ENCODE data around the gene WNT11. TPM values are rescaled to one million over a fixed set of nuclear protein-coding genes. Genes with fewer than 3 reads are reported as not detected.

WNT11 gene
- total RNA-seq, 2 experiments from 2014 or later = 0.20 TPM; not detected in 1

DNA sequence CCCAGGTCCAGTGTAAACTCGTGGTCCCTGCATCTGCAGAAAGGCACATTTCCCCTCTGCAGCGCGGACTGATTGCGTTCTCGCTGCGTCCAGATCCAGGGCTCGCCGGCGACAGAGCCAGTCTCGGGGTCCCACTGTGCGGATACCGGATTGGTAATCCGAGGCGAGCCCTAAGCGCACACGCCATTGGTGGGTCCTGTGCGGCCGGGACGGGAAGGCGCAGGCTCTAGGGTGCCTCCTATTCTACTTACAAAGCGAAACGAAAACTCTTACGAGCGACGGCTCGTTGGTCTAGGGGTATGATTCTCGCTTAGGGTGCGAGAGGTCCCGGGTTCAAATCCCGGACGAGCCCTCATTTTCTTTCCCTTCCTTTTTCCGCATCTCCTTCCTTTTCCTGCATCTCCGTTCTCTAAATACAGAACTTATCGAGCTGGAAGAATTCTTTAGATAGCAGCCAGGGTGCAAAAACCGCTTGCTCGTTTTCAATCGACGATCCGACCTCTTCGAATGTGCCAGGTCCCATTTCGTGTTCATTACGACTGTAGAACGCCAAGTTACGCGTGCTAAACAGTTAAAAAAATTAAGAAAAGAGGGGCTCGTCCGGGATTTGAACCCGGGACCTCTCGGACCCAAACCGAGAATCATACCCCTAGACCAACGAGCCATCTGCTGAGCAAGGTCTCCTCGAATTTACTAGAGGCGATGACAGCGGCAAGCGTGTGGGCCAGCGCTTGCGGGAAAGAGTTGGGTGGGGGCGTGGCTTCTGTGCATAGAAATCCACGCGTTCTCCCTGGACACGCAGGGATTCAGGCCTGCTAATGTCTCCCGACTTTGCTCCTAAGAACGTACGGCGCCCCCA lies 29.2 kb upstream of the WNT11 start:
- CTCF ChIA-PET = interaction anchor here (1.0 to 5.3 kb wide), 3 partner anchors 10 to 207 kb away, joined by 3 to 66 read pairs (median 3); no protein-coding TSS in a partner anchor
- Mint-ChIP-seq H3K4me3 (peak overlapping the region; percentile 88), H3K4me1 (peaks cover 51% of the 10 kb centered on the region), H3K9me3 (no peaks in the 10 kb centered on the region), H3K36me3 (ENCODE audit: low read depth) (peaks cover 5% of the 10 kb centered on the region), H3K27ac (peak overlapping the region; percentile 88), H3K27me3 (peaks cover 35% of the 10 kb centered on the region)
- peak; percentile 93 for DNase-seq
- POLR2A ChIA-PET = interaction anchor here (0.8 to 3.0 kb wide), 7 partner anchors 9 to 87 kb away, joined by 3 to 24 read pairs (median 3); no protein-coding TSS in a partner anchor

DNA sequence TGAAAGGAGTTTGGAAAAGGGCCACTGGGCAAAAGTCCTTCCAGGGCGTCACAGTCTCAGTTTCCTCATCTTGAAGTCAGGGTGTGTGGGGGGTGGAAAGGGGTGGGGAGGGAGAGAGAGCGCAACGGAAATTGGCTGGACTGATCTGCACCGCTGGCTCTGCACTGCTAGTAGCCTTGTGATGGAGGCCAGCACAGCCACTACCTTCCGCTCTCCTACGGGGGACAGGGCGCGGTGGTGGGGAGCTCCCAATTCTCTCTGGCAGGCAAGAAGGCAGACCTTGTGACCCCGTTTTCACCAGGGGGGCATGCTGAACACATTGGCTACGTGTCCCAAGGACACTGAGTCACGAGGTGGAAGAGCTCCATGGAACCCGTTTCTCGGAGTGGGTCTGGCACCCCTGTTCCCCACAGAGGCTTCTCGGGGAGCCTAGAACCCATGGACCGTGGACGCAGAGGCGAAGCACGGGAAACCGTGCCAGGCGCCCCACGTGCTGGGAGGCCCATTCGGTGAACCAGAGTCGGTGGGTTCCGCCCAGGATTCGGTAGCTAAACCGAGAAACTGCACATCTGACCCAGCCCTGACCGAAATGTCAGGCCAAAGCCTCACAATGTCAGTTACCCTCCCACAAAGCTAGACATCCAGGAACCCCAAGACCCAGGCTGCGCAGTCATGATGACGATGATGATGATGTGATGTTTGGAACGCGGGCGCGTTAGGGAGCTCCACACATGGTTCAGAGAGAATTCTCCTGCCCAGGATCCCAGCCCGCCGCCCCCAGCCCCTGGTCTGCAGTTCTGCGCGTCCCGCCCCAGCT lies 28.3 kb upstream of the WNT11 start:
- Mint-ChIP-seq H3K27ac (peak overlapping the region; percentile 88), H3K4me3 (peak overlapping the region; percentile 88), H3K9me3 (no peaks in the 10 kb centered on the region), H3K4me1 (peaks cover 51% of the 10 kb centered on the region), H3K27me3 (peaks cover 34% of the 10 kb centered on the region), H3K36me3 (ENCODE audit: low read depth) (peaks cover 5% of the 10 kb centered on the region)
- DNase-seq = peak; percentile 43
- POLR2A ChIA-PET = interaction anchor here (0.8 to 3.0 kb wide), 6 partner anchors 8 to 88 kb away, joined by 3 to 24 read pairs (median 4); no protein-coding TSS in a partner anchor
- CTCF ChIA-PET = interaction anchor here (1.0 to 5.3 kb wide), 3 partner anchors 9 to 208 kb away, joined by 3 to 66 read pairs (median 3); no protein-coding TSS in a partner anchor

DNA sequence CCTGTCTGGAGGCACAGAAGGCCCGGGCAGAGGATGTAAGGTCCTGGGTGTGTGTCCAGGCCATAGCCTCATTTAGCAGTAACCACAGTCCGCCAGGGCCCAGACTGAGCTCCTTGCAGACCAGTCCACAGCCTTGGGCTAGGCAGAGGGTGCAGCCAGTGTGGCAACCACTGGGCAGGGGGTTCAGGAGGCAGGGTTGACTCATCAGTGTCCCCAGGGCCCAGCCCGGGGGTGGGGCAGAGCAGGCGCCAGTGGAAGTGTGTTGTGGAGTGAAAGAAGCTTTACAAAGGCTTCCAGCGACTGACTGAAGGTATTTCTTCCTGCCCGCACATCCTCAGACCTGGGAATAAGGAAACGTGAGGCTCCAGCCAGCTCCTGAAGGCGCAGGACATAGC lies 27.7 kb upstream of the WNT11 start:
- H3K27ac Mint-ChIP-seq = no peak overlapping the region
- H3K36me3 Mint-ChIP-seq (ENCODE audit: low read depth) = peaks cover 5% of the 10 kb centered on the region
- H3K4me1 Mint-ChIP-seq = peaks cover 51% of the 10 kb centered on the region
- no peaks in the 10 kb centered on the region for H3K9me3 Mint-ChIP-seq
- peaks cover 36% of the 10 kb centered on the region for H3K27me3 Mint-ChIP-seq
- POLR2A ChIA-PET = interaction anchor here (1.3 to 3.0 kb wide), 3 partner anchors 10 to 88 kb away, joined by 5 to 24 read pairs (median 12); no protein-coding TSS in a partner anchor
- CTCF ChIA-PET = interaction anchor here (1.1 to 5.3 kb wide), 2 partner anchors 26 to 208 kb away, joined by 3 to 66 read pairs; no protein-coding TSS in a partner anchor
- DNase-seq = peak; percentile 18
- no peak overlapping the region for H3K4me3 Mint-ChIP-seq

DNA sequence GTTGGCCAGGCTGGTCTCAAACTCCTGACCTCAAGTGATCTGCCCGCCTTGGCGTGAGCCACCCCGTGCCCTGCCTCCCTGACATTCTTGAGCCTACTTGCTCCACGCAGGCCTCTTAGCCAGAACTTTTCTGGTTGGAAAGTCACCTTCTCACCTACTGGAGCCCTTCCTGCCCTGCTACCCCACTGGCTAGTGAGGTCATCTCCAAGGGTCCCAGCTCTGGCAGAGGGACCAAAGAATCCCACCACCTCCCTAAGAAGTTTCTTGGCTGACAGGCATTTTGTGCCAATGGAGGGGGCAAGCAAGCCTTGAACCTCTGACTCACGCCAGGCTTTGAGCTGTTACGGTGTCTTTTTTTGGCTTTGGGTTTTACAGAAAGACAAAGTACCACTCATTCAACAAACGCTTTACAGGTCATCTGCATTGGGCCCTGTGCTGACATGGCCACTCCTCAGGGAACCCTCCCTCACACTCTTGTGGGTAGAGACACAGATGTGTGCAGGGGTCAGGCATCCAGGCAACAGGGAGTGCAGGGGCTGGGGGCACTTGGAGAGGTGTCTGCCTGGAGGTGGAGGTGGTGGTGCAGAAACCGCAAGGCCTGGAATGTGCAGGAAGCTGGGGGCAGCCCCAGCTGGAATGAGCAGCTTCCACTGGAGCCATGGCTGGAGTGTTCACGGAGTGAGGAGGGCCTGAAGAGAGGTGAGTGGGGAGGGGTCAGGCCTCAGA lies 27.1 kb upstream of the WNT11 start:
- POLR2A ChIA-PET = interaction anchor here (1.3 to 3.0 kb wide), 3 partner anchors 9 to 89 kb away, joined by 5 to 24 read pairs (median 12); no protein-coding TSS in a partner anchor
- Mint-ChIP-seq H3K27me3 (peaks cover 39% of the 10 kb centered on the region), H3K27ac (peak overlapping the region; percentile 3), H3K4me3 (peak overlapping the region; percentile 38), H3K9me3 (no peaks in the 10 kb centered on the region), H3K36me3 (ENCODE audit: low read depth) (peaks cover 5% of the 10 kb centered on the region), H3K4me1 (peaks cover 51% of the 10 kb centered on the region)
- DNase-seq = no peak
- CTCF ChIA-PET = interaction anchor here (5.3 kb wide), 1 partner anchor 25 kb away, joined by 66 read pairs; no protein-coding TSS in a partner anchor

DNA sequence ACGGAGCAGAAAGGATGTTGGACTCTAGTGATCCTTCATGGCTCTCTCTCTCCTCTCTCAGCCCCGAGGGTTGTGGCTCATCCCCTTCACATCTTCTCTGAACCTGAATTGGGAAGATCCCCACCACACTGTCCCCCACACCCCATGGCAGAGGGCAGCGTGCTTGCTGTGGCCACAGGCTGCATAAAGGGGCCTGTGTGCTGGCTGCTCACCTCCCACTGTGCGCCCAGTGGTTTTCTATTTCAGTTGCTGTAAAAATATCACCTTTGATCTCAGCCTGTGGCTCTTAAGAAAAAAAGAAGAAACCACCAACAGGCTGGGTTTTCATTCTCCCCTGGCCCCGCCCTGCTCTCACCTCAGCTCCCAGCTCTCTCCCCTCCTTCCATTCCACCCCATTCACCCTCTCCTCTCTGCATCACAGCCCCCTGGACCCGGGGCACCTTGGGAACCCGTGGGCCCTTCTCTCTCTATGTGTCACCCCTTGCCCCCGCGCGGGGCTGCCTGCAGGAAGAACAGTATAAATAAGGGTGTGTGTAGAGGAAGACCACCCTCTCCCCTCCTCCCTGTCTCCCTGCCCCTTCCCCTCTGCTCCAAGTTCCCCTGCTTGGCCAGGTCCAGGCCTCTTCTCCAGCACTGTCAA lies 25.8 kb upstream of the WNT11 start:
- Mint-ChIP-seq H3K27ac (peak overlapping the region; percentile 80), H3K9me3 (no peaks in the 10 kb centered on the region), H3K36me3 (ENCODE audit: low read depth) (peaks cover 5% of the 10 kb centered on the region), H3K4me3 (peak overlapping the region; percentile 19), H3K27me3 (peaks cover 33% of the 10 kb centered on the region), H3K4me1 (peaks cover 51% of the 10 kb centered on the region)
- POLR2A ChIA-PET = no interaction called here
- peak; percentile 55 for DNase-seq
- CTCF ChIA-PET = interaction anchor here (1.4 to 5.5 kb wide), 3 partner anchors 20 to 214 kb away, joined by 4 to 46 read pairs (median 6); no protein-coding TSS in a partner anchor

DNA sequence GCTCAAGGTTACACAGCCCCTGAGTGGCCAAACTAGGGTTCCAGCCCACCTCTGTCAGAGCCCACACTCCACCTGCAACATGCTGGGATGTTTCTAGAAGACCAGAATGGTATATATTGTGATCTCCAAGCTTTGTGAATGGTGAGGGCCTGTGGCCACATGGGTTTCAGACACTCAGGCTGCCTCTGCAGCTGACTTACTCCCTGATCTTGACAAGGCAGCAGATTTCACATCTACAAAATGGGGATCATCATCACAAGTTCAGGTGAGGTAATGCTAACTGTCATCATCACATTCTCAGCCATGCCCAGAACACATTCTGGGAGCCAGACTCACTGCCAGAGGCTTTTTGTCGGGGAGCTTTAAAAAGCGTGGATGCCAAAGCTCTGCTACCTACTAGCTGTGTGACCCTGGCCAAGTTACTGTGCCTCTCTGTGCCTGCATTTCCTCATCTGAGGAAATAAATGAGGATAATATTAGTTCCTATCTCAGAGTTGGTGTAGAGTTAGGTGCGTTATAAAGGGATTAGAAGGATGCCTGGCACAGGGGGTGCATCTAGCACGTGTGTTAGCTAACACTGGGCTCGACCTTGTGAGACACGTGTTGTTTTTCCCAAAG lies 24.9 kb upstream of the WNT11 start:
- Mint-ChIP-seq H3K4me3 (no peak overlapping the region), H3K27me3 (peaks cover 24% of the 10 kb centered on the region), H3K36me3 (ENCODE audit: low read depth) (peaks cover 5% of the 10 kb centered on the region), H3K27ac (no peak overlapping the region), H3K4me1 (peaks cover 49% of the 10 kb centered on the region), H3K9me3 (no peaks in the 10 kb centered on the region)
- POLR2A ChIA-PET = no interaction called here
- DNase-seq = no peak
- CTCF ChIA-PET = interaction anchor here (1.4 to 5.5 kb wide), 3 partner anchors 19 to 215 kb away, joined by 4 to 46 read pairs (median 6); no protein-coding TSS in a partner anchor

DNA sequence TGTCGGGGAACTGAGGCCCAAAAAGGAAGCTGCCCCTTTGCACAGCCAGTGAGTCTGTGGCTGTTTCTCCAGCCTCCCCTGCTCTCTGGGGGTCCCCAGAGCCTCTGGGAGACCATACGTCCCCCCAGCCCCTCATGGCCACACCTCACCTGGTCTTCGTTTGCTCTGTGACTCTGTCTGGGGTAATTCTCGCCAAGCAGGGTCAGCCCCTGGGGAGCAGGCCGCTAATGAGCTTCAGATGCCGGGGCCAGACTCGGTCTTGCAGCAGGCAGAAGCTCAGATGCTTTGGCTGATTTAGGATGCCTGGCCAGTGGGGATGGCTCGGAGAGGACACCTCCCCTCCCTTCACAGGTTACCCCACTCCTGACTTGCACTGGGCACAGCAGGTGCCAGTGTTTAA lies 24.1 kb upstream of the WNT11 start:
- Mint-ChIP-seq H3K27me3 (peaks cover 15% of the 10 kb centered on the region), H3K4me3 (no peak overlapping the region), H3K9me3 (no peaks in the 10 kb centered on the region), H3K27ac (no peak overlapping the region), H3K4me1 (peaks cover 41% of the 10 kb centered on the region), H3K36me3 (ENCODE audit: low read depth) (peaks cover 3% of the 10 kb centered on the region)
- POLR2A ChIA-PET = no interaction called here
- DNase-seq = no peak
- CTCF ChIA-PET = interaction anchor here (1.6 to 5.5 kb wide), 2 partner anchors 18 to 22 kb away, joined by 6 to 46 read pairs; no protein-coding TSS in a partner anchor

DNA sequence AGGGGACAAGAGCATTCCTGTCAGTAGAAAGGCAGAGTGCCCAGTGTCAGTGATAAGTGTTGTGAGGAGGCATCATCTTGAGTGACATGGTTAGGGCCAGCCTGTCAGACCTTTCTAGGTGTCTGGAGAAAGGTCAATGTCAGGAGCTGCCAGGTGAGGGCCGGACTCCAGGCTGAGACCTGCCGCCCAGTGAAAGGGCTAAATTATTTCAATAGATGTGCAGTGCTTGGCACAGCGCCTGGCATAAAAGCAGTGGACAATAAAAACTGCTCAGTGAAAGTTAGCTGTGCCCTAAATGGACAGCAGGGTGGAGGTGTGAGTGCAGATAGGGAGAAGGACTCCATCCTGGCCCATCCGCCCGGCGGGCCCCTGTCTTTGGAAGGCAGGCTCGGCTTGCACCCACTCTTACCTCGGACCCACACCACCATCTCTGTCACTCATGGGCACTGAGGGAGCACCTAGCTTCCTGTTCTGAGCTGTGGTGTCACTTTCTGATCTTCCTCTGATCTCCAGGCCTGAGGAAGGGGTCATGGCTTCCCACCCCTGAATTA lies 23.5 kb upstream of the WNT11 start:
- no peaks in the 10 kb centered on the region for H3K9me3 Mint-ChIP-seq
- no peak for DNase-seq
- H3K4me3 Mint-ChIP-seq = no peak overlapping the region
- ChIA-PET POLR2A (no interaction called here), CTCF (interaction anchor here (5.5 kb wide), 1 partner anchor 21 kb away, joined by 46 read pairs; no protein-coding TSS in a partner anchor)
- peaks cover 36% of the 10 kb centered on the region for H3K4me1 Mint-ChIP-seq
- H3K27me3 Mint-ChIP-seq = peaks cover 13% of the 10 kb centered on the region
- no peak overlapping the region for H3K27ac Mint-ChIP-seq
- H3K36me3 Mint-ChIP-seq (ENCODE audit: low read depth) = no peaks in the 10 kb centered on the region

DNA sequence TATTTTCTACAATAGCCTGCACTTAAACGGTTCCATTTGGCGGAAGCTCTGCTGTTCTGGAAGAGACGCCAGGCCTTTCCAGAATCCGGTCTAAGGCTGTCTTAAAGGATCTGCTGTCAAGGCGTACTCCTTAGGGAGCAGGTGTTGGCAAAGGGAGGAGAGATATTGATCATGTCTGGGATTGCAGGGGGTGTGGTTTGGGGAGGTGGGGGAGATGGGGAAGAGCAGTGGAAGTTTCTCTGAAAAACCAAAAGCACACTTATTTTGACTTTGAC lies 22.5 kb upstream of the WNT11 start:
- H3K27me3 Mint-ChIP-seq = peaks cover 13% of the 10 kb centered on the region
- H3K4me3 Mint-ChIP-seq = no peak overlapping the region
- H3K4me1 Mint-ChIP-seq = peaks cover 28% of the 10 kb centered on the region
- H3K27ac Mint-ChIP-seq = no peak overlapping the region
- POLR2A ChIA-PET = no interaction called here
- CTCF ChIA-PET = interaction anchor here (5.5 kb wide), 1 partner anchor 20 kb away, joined by 46 read pairs; no protein-coding TSS in a partner anchor
- no peaks in the 10 kb centered on the region for H3K9me3 Mint-ChIP-seq
- DNase-seq = no peak
- H3K36me3 Mint-ChIP-seq (ENCODE audit: low read depth) = no peaks in the 10 kb centered on the region

DNA sequence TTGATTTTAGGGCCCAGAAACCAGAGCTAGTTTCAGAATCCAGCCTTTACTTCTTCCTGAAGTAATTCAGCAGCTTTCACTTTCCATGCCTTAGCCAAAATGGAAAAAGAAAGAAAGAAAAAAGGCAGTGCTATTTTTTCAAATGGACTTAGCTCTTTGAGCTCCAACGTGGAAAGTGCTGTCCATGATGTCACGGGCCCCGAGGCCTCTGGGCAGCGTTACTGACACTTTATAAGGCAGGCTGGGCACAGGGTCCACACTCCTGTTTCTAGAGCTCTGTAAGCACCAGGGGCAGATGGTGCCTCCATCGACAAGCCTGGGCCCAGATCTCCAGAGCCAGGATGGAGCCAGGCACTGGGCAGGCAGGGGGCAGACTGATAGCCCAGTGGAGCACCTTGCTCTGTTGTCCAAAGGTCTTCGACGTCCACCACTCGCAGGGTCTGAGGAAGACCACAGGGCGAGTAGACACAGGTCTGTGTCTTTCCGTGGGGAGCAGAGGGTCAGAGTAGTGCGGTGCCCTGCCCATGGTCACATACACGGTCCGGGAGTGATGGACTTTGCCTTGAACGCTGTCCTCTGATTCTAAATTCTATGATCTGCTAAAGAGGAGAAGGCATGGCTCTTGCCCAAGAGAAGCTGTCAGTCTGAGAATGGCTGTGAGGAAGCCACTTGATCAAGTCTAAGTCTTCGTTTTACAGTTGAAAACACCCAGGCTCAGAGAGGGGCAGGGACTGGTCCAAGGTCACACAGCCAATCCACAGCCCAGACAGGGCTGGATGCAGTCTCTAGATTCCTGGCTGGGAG lies 22.0 kb upstream of the WNT11 start:
- ChIA-PET CTCF (interaction anchor here (5.5 kb wide), 1 partner anchor 20 kb away, joined by 46 read pairs; no protein-coding TSS in a partner anchor), POLR2A (no interaction called here)
- Mint-ChIP-seq H3K9me3 (no peaks in the 10 kb centered on the region), H3K27me3 (peaks cover 13% of the 10 kb centered on the region), H3K4me3 (no peak overlapping the region), H3K36me3 (ENCODE audit: low read depth) (no peaks in the 10 kb centered on the region), H3K27ac (no peak overlapping the region), H3K4me1 (peaks cover 22% of the 10 kb centered on the region)
- no peak for DNase-seq

DNA sequence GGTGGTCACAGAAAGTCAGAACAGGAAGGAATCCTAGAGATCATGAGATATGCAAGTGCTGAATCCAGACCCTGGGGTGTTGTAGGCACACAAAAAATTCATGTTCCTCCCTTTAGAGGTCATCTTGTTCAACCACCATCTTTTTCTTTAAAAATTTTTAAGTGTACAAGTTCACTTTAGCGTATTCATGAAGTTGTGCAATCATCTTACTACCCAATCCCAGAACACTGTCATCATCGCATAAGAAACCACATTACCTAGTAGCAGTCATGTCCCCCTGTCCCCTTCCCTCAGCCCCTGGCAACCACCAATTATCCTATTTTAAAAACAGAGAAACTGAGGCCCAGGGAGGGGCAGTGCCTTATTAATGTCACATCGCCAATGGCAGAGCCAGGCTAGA lies 20.3 kb upstream of the WNT11 start:
- no peaks in the 10 kb centered on the region for H3K36me3 Mint-ChIP-seq (ENCODE audit: low read depth)
- ChIA-PET POLR2A (interaction anchor here (1.0 to 1.2 kb wide), 2 partner anchors 9 to 14 kb away, joined by 3 read pairs; no protein-coding TSS in a partner anchor), CTCF (no interaction called here)
- peaks cover 19% of the 10 kb centered on the region for H3K27me3 Mint-ChIP-seq
- no peak overlapping the region for H3K27ac Mint-ChIP-seq
- no peak overlapping the region for H3K4me3 Mint-ChIP-seq
- peaks cover 6% of the 10 kb centered on the region for H3K4me1 Mint-ChIP-seq
- no peak for DNase-seq
- no peaks in the 10 kb centered on the region for H3K9me3 Mint-ChIP-seq

Measured in activated CD4-positive, alpha-beta memory T cell treated with anti-CD3 and anti-CD28 coated beads, Interleukin-2, amount 10 ng/mL, durations not matched to agents 7 days and 5 days (primary cell).